ENCODE measurements around the gene CPNE4. TPM values are rescaled to one million over a fixed set of nuclear protein-coding genes. Genes with fewer than 3 reads are reported as not detected.

The CPNE4 gene
- total and polyA plus RNA-seq, 4 donors = 0.02 to 1.6 (median 0.29) TPM

- ATAC-seq (ENCODE audit: insufficient read depth, low FRiP score) = no peak
- Histone ChIP-seq H3K9me3 (ENCODE audit: control insufficient read depth in 4 of 4, insufficient read depth in 3 of 4, low read length in 3 of 4) (no peaks in the 10 kb centered on the region), H3K9ac (ENCODE audit: insufficient read depth in 1 of 2, low read length in 2 of 2) (no peak overlapping the region), H3K4me3 (no peak overlapping the region), H3K4me1 (ENCODE audit: control insufficient read depth in 5 of 5, insufficient read depth in 5 of 5, low read length in 5 of 5) (peaks cover 0 to 5% (median 0%) of the 10 kb centered on the region in 5 donors), H3K27me3 (ENCODE audit: control insufficient read depth in 3 of 3, insufficient read depth in 3 of 3, low read length in 2 of 3) (no peaks in the 10 kb centered on the region), H3K27ac (ENCODE audit: low read depth in 1 of 2, low read length in 1 of 2) (no peak overlapping the region), H3K36me3 (ENCODE audit: control insufficient read depth in 4 of 4, insufficient read depth in 4 of 4, low read length in 4 of 4) (no peaks in the 10 kb centered on the region)
- no peak for DNase-seq
- 97 to 100% methylated on average over 1 of the region's 1 CpG for WGBS, 2 donors
- TF ChIP-seq CTCF (IDR thresholded peaks at IDR 0.05; ENCODE audit: control extremely low read depth, extremely low read depth) = no peak
Measured at GRCh38 chr3:131835906-131836305, 198.9 kb downstream of the CPNE4 start.

- DNase-seq (no peak), ATAC-seq (ENCODE audit: insufficient read depth, low FRiP score) (no peak)
- 94 to 95% methylated on average over 4 of the region's 4 CpGs for WGBS, 2 donors
- Histone ChIP-seq H3K36me3 (ENCODE audit: control insufficient read depth in 4 of 4, insufficient read depth in 4 of 4, low read length in 4 of 4) (no peaks in the 10 kb centered on the region), H3K27ac (ENCODE audit: low read depth in 1 of 2, low read length in 1 of 2) (no peak overlapping the region), H3K9ac (ENCODE audit: insufficient read depth in 1 of 2, low read length in 2 of 2) (no peak overlapping the region), H3K4me1 (ENCODE audit: control insufficient read depth in 5 of 5, insufficient read depth in 5 of 5, low read length in 5 of 5) (no peaks in the 10 kb centered on the region), H3K4me3 (no peak overlapping the region), H3K9me3 (ENCODE audit: control insufficient read depth in 4 of 4, insufficient read depth in 3 of 4, low read length in 3 of 4) (peaks cover 0 to 3% (median 0%) of the 10 kb centered on the region in 4 donors), H3K27me3 (ENCODE audit: control insufficient read depth in 3 of 3, insufficient read depth in 3 of 3, low read length in 2 of 3) (no peaks in the 10 kb centered on the region)
- no peak for TF ChIP-seq CTCF (IDR thresholded peaks at IDR 0.05; ENCODE audit: control extremely low read depth, extremely low read depth)
Measured at GRCh38 chr3:131831608-131832007, 203.2 kb downstream of the CPNE4 start.

- WGBS, 2 donors = 42 to 50% methylated on average over 3 of the region's 3 CpGs
- H3K4me3 ChIP-seq = no peak overlapping the region
Measured at GRCh38 chr3:131821191-131821762, 213.5 kb downstream of the CPNE4 start.

More at GRCh38 chr3:131821191-131821762, 213.5 kb downstream of the CPNE4 start:
- Histone ChIP-seq H3K27ac (ENCODE audit: low read depth in 1 of 2, low read length in 1 of 2) (no peak overlapping the region), H3K36me3 (ENCODE audit: control insufficient read depth in 4 of 4, insufficient read depth in 4 of 4, low read length in 4 of 4) (no peaks in the 10 kb centered on the region), H3K4me1 (ENCODE audit: control insufficient read depth in 5 of 5, insufficient read depth in 5 of 5, low read length in 5 of 5) (peaks cover 0 to 5% (median 0%) of the 10 kb centered on the region in 5 donors), H3K27me3 (ENCODE audit: control insufficient read depth in 3 of 3, insufficient read depth in 3 of 3, low read length in 2 of 3) (no peaks in the 10 kb centered on the region), H3K9ac (ENCODE audit: insufficient read depth in 1 of 2, low read length in 2 of 2) (no peak overlapping the region), H3K9me3 (ENCODE audit: control insufficient read depth in 4 of 4, insufficient read depth in 3 of 4, low read length in 3 of 4) (no peaks in the 10 kb centered on the region)
- DNase-seq = no peak
- no peak for TF ChIP-seq CTCF (IDR thresholded peaks at IDR 0.05; ENCODE audit: control extremely low read depth, extremely low read depth)
- no peak for ATAC-seq (ENCODE audit: insufficient read depth, low FRiP score)

Data from lung (tissue), 12 donors.